ENCODE results near the gene CUL3. TPM values are rescaled to one million over a fixed set of nuclear protein-coding genes. Genes with fewer than 3 reads are reported as not detected.

Gene CUL3
- total RNA-seq, 1 donor from 2014 or later: 94.8 TPM

GRCh38 chr2:224434618-224435017, 150.5 kb downstream of the CUL3 start:
- Mint-ChIP-seq H3K4me3 (no peak overlapping the region), H3K9me3 (peaks cover 22% of the 10 kb centered on the region), H3K36me3 (no peaks in the 10 kb centered on the region), H3K27me3 (ENCODE audit: low read depth) (no peaks in the 10 kb centered on the region), H3K4me1 (no peaks in the 10 kb centered on the region), H3K27ac (no peak overlapping the region)
- TF ChIP-seq CTCF (IDR thresholded peaks at IDR 0.05; ENCODE audit: unreplicated experiment): no peak
- DNase-seq (ENCODE audit: low spot score in 2 of 2, unreplicated experiment in 2 of 2): no peak

- no peak overlapping the region for H3K4me3 Mint-ChIP-seq
- H3K27me3 Mint-ChIP-seq (ENCODE audit: low read depth): no peaks in the 10 kb centered on the region
- H3K27ac Mint-ChIP-seq: no peak overlapping the region
- H3K4me1 Mint-ChIP-seq: no peaks in the 10 kb centered on the region
- peaks cover 19% of the 10 kb centered on the region for H3K9me3 Mint-ChIP-seq
- no peak for DNase-seq (ENCODE audit: low spot score in 2 of 2, unreplicated experiment in 2 of 2)
- no peak for TF ChIP-seq CTCF (IDR thresholded peaks at IDR 0.05; ENCODE audit: unreplicated experiment)
- H3K36me3 Mint-ChIP-seq: no peaks in the 10 kb centered on the region
Measured at GRCh38 chr2:224433442-224433841, 151.7 kb downstream of the CUL3 start.

GRCh38 chr2:224432003-224432579, 153.1 kb downstream of the CUL3 start:
- H3K27me3 Mint-ChIP-seq (ENCODE audit: low read depth): no peaks in the 10 kb centered on the region
- DNase-seq (ENCODE audit: low spot score in 2 of 2, unreplicated experiment in 2 of 2): no peak
- H3K36me3 Mint-ChIP-seq: no peaks in the 10 kb centered on the region
- H3K4me3 Mint-ChIP-seq: no peak overlapping the region
- H3K27ac Mint-ChIP-seq: no peak overlapping the region
- H3K4me1 Mint-ChIP-seq: no peaks in the 10 kb centered on the region
- H3K9me3 Mint-ChIP-seq: peaks cover 11% of the 10 kb centered on the region
- TF ChIP-seq CTCF (IDR thresholded peaks at IDR 0.05; ENCODE audit: unreplicated experiment): no peak

- TF ChIP-seq CTCF (IDR thresholded peaks at IDR 0.05; ENCODE audit: unreplicated experiment): no peak
- Mint-ChIP-seq H3K9me3 (peaks cover 21% of the 10 kb centered on the region), H3K27ac (no peak overlapping the region), H3K4me1 (no peaks in the 10 kb centered on the region), H3K36me3 (no peaks in the 10 kb centered on the region), H3K27me3 (ENCODE audit: low read depth) (no peaks in the 10 kb centered on the region), H3K4me3 (no peak overlapping the region)
- DNase-seq (ENCODE audit: low spot score in 2 of 2, unreplicated experiment in 2 of 2): no peak
Measured at GRCh38 chr2:224429441-224429810, 155.7 kb downstream of the CUL3 start.

GRCh38 chr2:224428787-224429440, 156.2 kb downstream of the CUL3 start:
- H3K27me3 Mint-ChIP-seq (ENCODE audit: low read depth): no peaks in the 10 kb centered on the region
- TF ChIP-seq CTCF (IDR thresholded peaks at IDR 0.05; ENCODE audit: unreplicated experiment): no peak
- no peak for DNase-seq (ENCODE audit: low spot score in 2 of 2, unreplicated experiment in 2 of 2)
- no peaks in the 10 kb centered on the region for H3K4me1 Mint-ChIP-seq
- no peak overlapping the region for H3K27ac Mint-ChIP-seq
- peaks cover 24% of the 10 kb centered on the region for H3K9me3 Mint-ChIP-seq
- H3K4me3 Mint-ChIP-seq: no peak overlapping the region
- H3K36me3 Mint-ChIP-seq: no peaks in the 10 kb centered on the region

Data from mesothelial cell of epicardium (in vitro differentiated cells).